Osteoblast (primary cell): ENCODE data around the gene PTPN14. TPM values are rescaled to one million over a fixed set of nuclear protein-coding genes. Genes with fewer than 3 reads are reported as not detected.

Experiments used
- DNase-seq: peaks from one replicate; pipeline ENCODE4 v3.0.0; 2011; ENCODE audit warnings: low spot score, mixed read lengths; ENCODE audit not compliant: insufficient read length; ENCODE audit errors: missing footprints
- H2AFZ ChIP-seq: 2 replicates; pipeline ENCODE4 v1.6.0; 2011; ENCODE audit warnings: mild to moderate bottlenecking, low read length
- H3K27ac ChIP-seq: 2 replicates; pipeline ENCODE4 v1.5.1; 2011; ENCODE audit warnings: mild to moderate bottlenecking, low read depth, low read length, moderate library complexity
- H3K27me3 ChIP-seq: 2 replicates; pipeline ENCODE4 v1.6.0; 2012; ENCODE audit warnings: mild to moderate bottlenecking, control low read depth, inconsistent platforms, low read length, moderate library complexity; ENCODE audit not compliant: insufficient read depth
- H3K36me3 ChIP-seq: 2 replicates; pipeline ENCODE4 v1.5.1; 2011; ENCODE audit warnings: mild to moderate bottlenecking, low read length, control low read depth, moderate library complexity; ENCODE audit not compliant: insufficient read depth
- H3K4me1 ChIP-seq: 2 replicates; pipeline ENCODE4 v1.5.1; 2011; ENCODE audit warnings: mild to moderate bottlenecking, low read length, control low read depth, moderate library complexity; ENCODE audit not compliant: insufficient read depth
- H3K4me2 ChIP-seq: 2 replicates; pipeline ENCODE4 v1.6.0; 2011; ENCODE audit warnings: mild to moderate bottlenecking, low read length; ENCODE audit not compliant: insufficient read depth
- H3K4me3 ChIP-seq: fragments of 200-600 bp; sonication (generic); 3 replicates; pipeline ENCODE4 v1.5.1; 2012; ENCODE audit warnings: mild to moderate bottlenecking, low read length, inconsistent platforms; ENCODE audit not compliant: insufficient read depth
- H3K79me2 ChIP-seq: 2 replicates; pipeline ENCODE4 v1.6.0; 2012; ENCODE audit warnings: mild to moderate bottlenecking, low read length, control low read depth, inconsistent platforms; ENCODE audit not compliant: insufficient read depth
- H3K9me3 ChIP-seq: 2 replicates; pipeline ENCODE4 v1.5.1; 2011; ENCODE audit warnings: low read depth, low read length, control low read depth
- H4K20me1 ChIP-seq: 2 replicates; pipeline ENCODE4 v1.6.0; 2012; ENCODE audit warnings: mild to moderate bottlenecking, low read length, control low read depth; ENCODE audit not compliant: insufficient read depth
- total RNA-seq: library from RNA; depleted of rRNA; stranded (reverse); fragments of >200 nt; gene quantifications from 2 replicates; pipeline ENCODE4 v1.2.3, GENCODE V29; 2012
- TF ChIP-seq, protein P1 (sequence below): IDR thresholded peaks from 2 replicates; pipeline ENCODE4 v1.5.1; 2011; ENCODE audit warnings: mild to moderate bottlenecking, low read depth, low read length, moderate library complexity; ENCODE audit errors: extremely low read depth

Gene PTPN14
- total RNA-seq, 1 donor: 131 TPM

DNA sequence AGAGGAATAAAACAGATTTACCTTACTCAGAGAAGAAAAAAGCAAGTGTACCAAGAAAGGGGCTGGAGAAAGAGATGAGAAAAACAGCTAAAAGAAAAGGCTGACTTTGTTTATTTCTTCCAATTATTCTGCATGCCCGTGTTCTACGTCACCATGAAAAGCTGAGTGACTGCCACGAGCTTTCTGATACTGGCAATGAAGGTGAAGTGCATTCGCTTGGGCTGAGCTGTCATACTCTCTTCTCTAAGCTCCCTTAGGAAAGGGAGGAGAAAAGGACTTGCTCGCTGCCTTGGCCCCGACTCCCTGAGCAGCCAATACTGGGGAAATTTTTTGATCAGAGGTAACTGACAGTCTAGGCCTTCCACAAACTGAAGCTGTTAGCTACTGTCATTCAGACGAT lies 165.1 kb downstream of the PTPN14 start:
- Histone ChIP-seq H3K79me2 (peaks cover 42% of the 10 kb centered on the region), H3K27me3 (no peaks in the 10 kb centered on the region), H2AFZ (no peak overlapping the region), H3K27ac (peak overlapping the region; percentile 62), H3K36me3 (peaks cover 86% of the 10 kb centered on the region), H3K9me3 (no peaks in the 10 kb centered on the region), H3K4me3 (no peak overlapping the region), H4K20me1 (no peaks in the 10 kb centered on the region), H3K4me2 (no peak overlapping the region), H3K4me1 (peaks cover 19% of the 10 kb centered on the region)
- TF ChIP-seq, protein P1, sequence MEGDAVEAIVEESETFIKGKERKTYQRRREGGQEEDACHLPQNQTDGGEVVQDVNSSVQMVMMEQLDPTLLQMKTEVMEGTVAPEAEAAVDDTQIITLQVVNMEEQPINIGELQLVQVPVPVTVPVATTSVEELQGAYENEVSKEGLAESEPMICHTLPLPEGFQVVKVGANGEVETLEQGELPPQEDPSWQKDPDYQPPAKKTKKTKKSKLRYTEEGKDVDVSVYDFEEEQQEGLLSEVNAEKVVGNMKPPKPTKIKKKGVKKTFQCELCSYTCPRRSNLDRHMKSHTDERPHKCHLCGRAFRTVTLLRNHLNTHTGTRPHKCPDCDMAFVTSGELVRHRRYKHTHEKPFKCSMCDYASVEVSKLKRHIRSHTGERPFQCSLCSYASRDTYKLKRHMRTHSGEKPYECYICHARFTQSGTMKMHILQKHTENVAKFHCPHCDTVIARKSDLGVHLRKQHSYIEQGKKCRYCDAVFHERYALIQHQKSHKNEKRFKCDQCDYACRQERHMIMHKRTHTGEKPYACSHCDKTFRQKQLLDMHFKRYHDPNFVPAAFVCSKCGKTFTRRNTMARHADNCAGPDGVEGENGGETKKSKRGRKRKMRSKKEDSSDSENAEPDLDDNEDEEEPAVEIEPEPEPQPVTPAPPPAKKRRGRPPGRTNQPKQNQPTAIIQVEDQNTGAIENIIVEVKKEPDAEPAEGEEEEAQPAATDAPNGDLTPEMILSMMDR: no peak
- DNase-seq: no peak

DNA sequence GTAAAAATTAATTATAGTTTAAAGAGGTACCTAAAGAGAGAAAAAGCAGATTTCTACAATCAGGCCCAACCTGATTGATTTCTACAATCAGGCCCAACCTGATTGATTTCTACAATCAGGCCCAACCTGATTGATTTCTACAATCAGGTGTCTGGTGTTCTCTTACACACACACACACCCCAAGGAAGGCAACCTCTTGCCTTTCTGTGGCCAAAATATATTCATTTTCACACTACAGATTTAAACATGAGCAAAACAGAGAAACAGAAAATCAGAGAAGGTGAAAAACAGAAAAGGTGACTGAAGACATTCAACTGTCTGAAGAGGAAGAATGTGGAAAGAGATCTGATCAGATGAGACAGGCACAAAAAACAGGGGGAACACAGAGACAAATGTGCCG lies 166.0 kb downstream of the PTPN14 start:
- peaks cover 89% of the 10 kb centered on the region for H3K36me3 ChIP-seq
- H2AFZ ChIP-seq: no peak overlapping the region
- peaks cover 51% of the 10 kb centered on the region for H3K79me2 ChIP-seq
- DNase-seq: no peak
- no peaks in the 10 kb centered on the region for H3K27me3 ChIP-seq
- peaks cover 19% of the 10 kb centered on the region for H3K4me1 ChIP-seq
- H3K9me3 ChIP-seq: no peaks in the 10 kb centered on the region
- no peak overlapping the region for H3K4me2 ChIP-seq
- H3K27ac ChIP-seq: no peak overlapping the region
- TF ChIP-seq, protein P1: no peak
- no peaks in the 10 kb centered on the region for H4K20me1 ChIP-seq
- H3K4me3 ChIP-seq: no peak overlapping the region

DNA sequence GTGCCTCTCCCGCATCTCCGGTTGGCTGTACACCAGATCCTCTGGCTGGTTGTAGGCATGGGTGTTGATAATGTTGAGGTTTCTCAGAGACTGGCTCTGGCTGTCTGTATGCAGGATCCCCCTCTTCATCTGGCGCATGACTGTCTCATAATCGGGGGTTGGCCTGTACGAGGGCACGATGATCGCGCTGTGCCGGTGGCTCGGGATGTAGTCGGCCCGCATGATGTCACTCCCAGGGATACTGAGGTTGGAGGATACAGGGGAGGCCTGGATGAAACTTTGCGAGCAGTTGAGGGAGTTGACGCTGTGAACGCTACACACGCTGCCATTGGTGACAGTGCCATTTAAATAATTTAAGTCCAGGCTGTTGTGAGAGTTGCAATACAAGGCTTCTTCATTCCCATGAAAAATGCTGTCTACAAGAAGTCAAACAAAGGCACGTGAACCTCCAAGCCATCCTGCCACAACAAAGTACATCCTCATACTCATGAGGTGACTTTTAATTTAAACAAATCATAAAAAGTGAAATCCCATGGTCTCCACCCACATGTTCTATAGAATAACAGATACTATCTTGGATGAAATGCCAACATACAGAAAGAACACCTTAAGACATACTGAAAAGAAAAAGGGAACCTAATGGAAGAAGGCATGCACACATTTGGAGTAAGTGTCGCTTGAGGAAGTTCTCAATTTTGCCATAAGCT lies 166.9 kb downstream of the PTPN14 start:
- H3K4me1 ChIP-seq: peaks cover 12% of the 10 kb centered on the region
- no peak overlapping the region for H2AFZ ChIP-seq
- H3K4me2 ChIP-seq: no peak overlapping the region
- TF ChIP-seq, protein P1: no peak
- H4K20me1 ChIP-seq: no peaks in the 10 kb centered on the region
- H3K9me3 ChIP-seq: no peaks in the 10 kb centered on the region
- no peak overlapping the region for H3K27ac ChIP-seq
- H3K79me2 ChIP-seq: peaks cover 57% of the 10 kb centered on the region
- peaks cover 89% of the 10 kb centered on the region for H3K36me3 ChIP-seq
- H3K27me3 ChIP-seq: no peaks in the 10 kb centered on the region
- DNase-seq: no peak
- H3K4me3 ChIP-seq: no peak overlapping the region

DNA sequence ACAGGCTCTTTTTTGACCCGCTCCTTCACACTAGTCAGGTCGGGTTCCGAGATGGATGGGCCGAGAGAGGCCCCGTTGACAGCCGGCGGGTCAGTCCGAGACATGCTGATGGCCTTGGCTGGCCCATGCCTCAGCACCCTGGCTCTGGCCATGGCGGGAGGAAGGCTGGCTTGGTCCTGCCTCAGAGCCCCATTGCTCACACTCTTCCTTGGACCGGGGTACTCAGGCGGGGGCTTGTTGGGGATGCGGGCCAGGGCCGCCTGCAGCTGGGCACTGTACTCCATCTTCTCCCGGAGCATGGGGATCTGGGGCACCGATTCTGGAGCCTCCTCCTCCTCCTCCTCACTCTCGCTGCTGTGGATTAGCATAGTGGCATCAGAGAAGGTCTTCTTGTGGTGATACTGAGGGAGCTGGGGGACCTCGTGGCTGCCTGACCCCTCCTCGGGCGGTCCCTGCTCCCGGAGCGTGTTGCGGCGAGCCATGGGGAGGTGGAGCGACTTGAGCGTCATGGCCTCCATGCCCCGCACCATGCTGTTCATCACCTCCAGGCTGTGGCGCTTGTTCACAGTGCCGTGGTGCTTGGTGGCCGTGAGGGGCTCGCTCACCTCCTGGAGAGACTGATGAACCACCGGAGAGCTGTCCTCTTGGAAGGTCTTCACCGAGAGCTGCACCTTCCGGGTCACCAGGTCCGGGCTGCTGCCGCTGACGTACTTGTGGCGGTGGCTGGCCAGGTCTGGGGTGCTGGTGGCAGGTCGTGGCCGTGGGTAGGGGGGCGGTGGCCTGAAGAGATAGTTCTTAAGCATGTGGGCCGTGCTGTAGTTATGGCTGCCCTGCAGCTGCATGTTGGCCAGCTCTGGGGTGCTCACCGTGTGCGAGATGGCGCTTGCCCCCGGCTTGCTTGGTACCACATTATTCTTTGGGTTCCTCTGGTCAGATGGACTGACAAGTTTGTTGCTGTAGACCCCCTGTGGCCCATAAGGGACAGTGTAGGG lies 167.7 kb downstream of the PTPN14 start:
- H3K4me1 ChIP-seq: peaks cover 17% of the 10 kb centered on the region
- H3K36me3 ChIP-seq: peaks cover 94% of the 10 kb centered on the region
- no peaks in the 10 kb centered on the region for H3K9me3 ChIP-seq
- no peaks in the 10 kb centered on the region for H3K27me3 ChIP-seq
- no peak overlapping the region for H2AFZ ChIP-seq
- DNase-seq: no peak
- H3K27ac ChIP-seq: no peak overlapping the region
- peaks cover 61% of the 10 kb centered on the region for H3K79me2 ChIP-seq
- no peak overlapping the region for H3K4me3 ChIP-seq
- TF ChIP-seq, protein P1: no peak
- no peaks in the 10 kb centered on the region for H4K20me1 ChIP-seq
- no peak overlapping the region for H3K4me2 ChIP-seq
